ENCODE results near the gene CRYBA1. TPM values are rescaled to one million over a fixed set of nuclear protein-coding genes. Genes with fewer than 3 reads are reported as not detected.
A peak's percentile ranks its signal among the peaks of the same experiment; 100 is the strongest.

The CRYBA1 gene
- total and polyA plus RNA-seq, 2 of the 8 experiments (the other 6 are each of a cell fraction or from before 2014, with no cell fraction given): not detected

- POLR2A ChIA-PET (ENCODE audit: partially characterized antibody): interaction anchor here (0.8 to 1.1 kb wide), 2 partner anchors 31 to 36 kb away, joined by 3 read pairs; no protein-coding TSS in a partner anchor
- peak; percentile 96 for FAIRE-seq
- no peak overlapping the region for H3K4me2 ChIP-seq (ENCODE audit: insufficient read depth in 1 of 2, low read depth in 2 of 2, low read length in 2 of 2)
- TF ChIP-seq RXRA (IDR thresholded peaks at IDR 0.05; ENCODE audit: insufficient read depth, low read depth, low read length): 0 out of 2 replicates have a peak, but pooled peaks have one; percentile 60
- no peak for TF ChIP-seq ATF3 (IDR thresholded peaks at IDR 0.05; ENCODE audit: insufficient read depth, low read depth, low read length)
- no peak for TF ChIP-seq CTBP2 (IDR thresholded peaks at IDR 0.05; ENCODE audit: borderline replicate concordance, insufficient read depth, insufficient read length, low read length)
- TF ChIP-seq SP4 (IDR thresholded peaks at IDR 0.05; ENCODE audit: low read length): no peak
- peak; percentile 75 to 83 for TF ChIP-seq RAD21 (IDR thresholded peaks at IDR 0.05 in 1 of 2, conservative IDR thresholded peaks at IDR 0.05 in 1 of 2; ENCODE audit: low read depth in 2 of 2, low read length in 2 of 2)
- TF ChIP-seq TEAD4 (IDR thresholded peaks at IDR 0.05; ENCODE audit: low read depth, low read length): no peak
- TF ChIP-seq, protein P1, sequence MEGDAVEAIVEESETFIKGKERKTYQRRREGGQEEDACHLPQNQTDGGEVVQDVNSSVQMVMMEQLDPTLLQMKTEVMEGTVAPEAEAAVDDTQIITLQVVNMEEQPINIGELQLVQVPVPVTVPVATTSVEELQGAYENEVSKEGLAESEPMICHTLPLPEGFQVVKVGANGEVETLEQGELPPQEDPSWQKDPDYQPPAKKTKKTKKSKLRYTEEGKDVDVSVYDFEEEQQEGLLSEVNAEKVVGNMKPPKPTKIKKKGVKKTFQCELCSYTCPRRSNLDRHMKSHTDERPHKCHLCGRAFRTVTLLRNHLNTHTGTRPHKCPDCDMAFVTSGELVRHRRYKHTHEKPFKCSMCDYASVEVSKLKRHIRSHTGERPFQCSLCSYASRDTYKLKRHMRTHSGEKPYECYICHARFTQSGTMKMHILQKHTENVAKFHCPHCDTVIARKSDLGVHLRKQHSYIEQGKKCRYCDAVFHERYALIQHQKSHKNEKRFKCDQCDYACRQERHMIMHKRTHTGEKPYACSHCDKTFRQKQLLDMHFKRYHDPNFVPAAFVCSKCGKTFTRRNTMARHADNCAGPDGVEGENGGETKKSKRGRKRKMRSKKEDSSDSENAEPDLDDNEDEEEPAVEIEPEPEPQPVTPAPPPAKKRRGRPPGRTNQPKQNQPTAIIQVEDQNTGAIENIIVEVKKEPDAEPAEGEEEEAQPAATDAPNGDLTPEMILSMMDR (IDR thresholded peaks at IDR 0.05; ENCODE audit: control extremely low read depth in 1 of 3, insufficient read depth in 1 of 3, low read depth in 1 of 3, low read length in 3 of 3): peak; percentile 79 to 97 (median 93)
- TF ChIP-seq SIN3A (conservative IDR thresholded peaks at IDR 0.05 in 1 of 2, IDR thresholded peaks at IDR 0.05 in 1 of 2; ENCODE audit: low read depth in 1 of 2, low read length in 2 of 2): no peak
These were observed 27.1 kb upstream of the CRYBA1 start for GRCh38 chr17:29219378-29220047.

More at GRCh38 chr17:29219378-29220047, 27.1 kb upstream of the CRYBA1 start:
- H2AFZ ChIP-seq (ENCODE audit: low read length): peak overlapping the region; percentile 47; the same call in 1 of the 2 replicates
- no peaks in the 10 kb centered on the region for H3K9me3 ChIP-seq (ENCODE audit: insufficient read depth in 2 of 2, low read depth in 1 of 2, low read length in 1 of 2)
- peak overlapping the region; percentile 48; the same call in 1 of the 2 replicates for H3K18ac ChIP-seq (ENCODE audit: extremely low read depth, low read length)
- WGBS, 2 experiments (ENCODE audit: extremely low coverage in 1 of 2, insufficient coverage in 1 of 2, insufficient read length in 1 of 2, insufficient replicate concordance in 2 of 2, low coverage in 1 of 2, low lambda C conversion rate in 2 of 2, missing lambda C conversion rate in 1 of 2): 27% methylated on average over 14 of the region's 14 CpGs; no CpG with 5 or more reads in 1 of the 2 experiments
- no peaks in the 10 kb centered on the region for H4K20me1 ChIP-seq (replicated peaks in 1 of 2; ENCODE audit: control insufficient read depth in 1 of 2, insufficient read depth in 2 of 2, low read length in 2 of 2)
- H4K91ac ChIP-seq (replicated peaks; ENCODE audit: insufficient read length, low read length): no peak overlapping the region
- no peak overlapping the region for H2BK20ac ChIP-seq (ENCODE audit: low read length)
- H3K27me3 ChIP-seq (replicated peaks in 1 of 4; ENCODE audit: control insufficient read depth in 3 of 4, extremely low read depth in 1 of 4, insufficient read depth in 3 of 4, low read length in 3 of 4): no peaks in the 10 kb centered on the region
- DNase-seq (ENCODE audit: low read depth in 1 of 2, low spot score in 2 of 2): peak; percentile 43 to 94
- H2BK120ac ChIP-seq (replicated peaks; ENCODE audit: low read depth, low read length): no peak overlapping the region
- H3K56ac ChIP-seq (replicated peaks; ENCODE audit: insufficient read length, low read depth, low read length): no peak overlapping the region
- CTCF ChIA-PET (ENCODE audit: partially characterized antibody): interaction anchor here (0.7 to 18.3 kb wide), 39 partner anchors 7 to 264 kb away, joined by 3 to 333 read pairs (median 6); partner anchors contain the start of gene MYO18A
- H2AK5ac ChIP-seq (ENCODE audit: low read depth, low read length): no peak overlapping the region
- no peaks in the 10 kb centered on the region; the same call in 1 of the 2 replicates for H3K23me2 ChIP-seq (ENCODE audit: low read depth, low read length)
- H2BK12ac ChIP-seq (ENCODE audit: low read depth, low read length): no peak overlapping the region
- H3K9ac ChIP-seq (replicated peaks in 1 of 4; ENCODE audit: extremely low read depth in 1 of 4, low read depth in 3 of 4, low read length in 3 of 4): no peak overlapping the region
- no peaks in the 10 kb centered on the region for H3K79me1 ChIP-seq (ENCODE audit: low read depth, low read length)
- no peak overlapping the region for H3K27ac ChIP-seq (ENCODE audit: low read depth, low read length)
- no peaks in the 10 kb centered on the region for H3K36me3 ChIP-seq (ENCODE audit: control insufficient read depth in 2 of 4, insufficient read depth in 4 of 4, low read length in 3 of 4)
- H3K4me3 ChIP-seq (ENCODE audit: extremely low read depth in 1 of 4, insufficient read depth in 2 of 4, low read depth in 3 of 4, low read length in 4 of 4): no peak overlapping the region
- no peaks in the 10 kb centered on the region for H3K4me1 ChIP-seq (replicated peaks in 1 of 4; ENCODE audit: control insufficient read depth in 3 of 4, insufficient read depth in 4 of 4, low read length in 3 of 4)
- no peak overlapping the region for H4K5ac ChIP-seq (ENCODE audit: insufficient read length, low read depth, low read length)
- no peak overlapping the region for H3K23ac ChIP-seq (ENCODE audit: insufficient read length)
- H3K14ac ChIP-seq (ENCODE audit: insufficient read length): no peak overlapping the region
- no peak overlapping the region for H3K4ac ChIP-seq (replicated peaks; ENCODE audit: insufficient read length, low read depth, low read length)
- no peak overlapping the region for H2BK15ac ChIP-seq (ENCODE audit: low read length)
- H2BK5ac ChIP-seq (ENCODE audit: low read depth, low read length): no peak overlapping the region
- no peaks in the 10 kb centered on the region for H3K79me2 ChIP-seq (ENCODE audit: control insufficient read depth in 1 of 2, insufficient read depth in 2 of 2, low read length in 2 of 2)
- no peak overlapping the region for H4K8ac ChIP-seq (ENCODE audit: extremely low read depth, insufficient read depth, low read length)
